ENCODE results near the gene HEG1.

- TF ChIP-seq CTCF (IDR thresholded peaks at IDR 0.05; ENCODE audit: low read length) (no peak), EZH2 (optimal IDR thresholded peaks at IDR 0.05; ENCODE audit: low read depth, low read length) (no peak), EZH2phosphoT487 (IDR thresholded peaks at IDR 0.05; ENCODE audit: low read length) (no peak)
These were observed 22.2 kb downstream of the HEG1 start for GRCh38 chr3:125033616-125034015.
